CD4-positive, alpha-beta T cell treated with Interleukin-21 for 1 hour (primary cell): ENCODE data around the gene WDR20.

Experiments used
- DNase-seq: peaks from one replicate; pipeline ENCODE4 v3.0.0-alpha.2; 2020

WDR20 gene

GRCh38 chr14:102201776-102202175, 62.1 kb downstream of the WDR20 start:
- DNase-seq = no peak

DNA sequence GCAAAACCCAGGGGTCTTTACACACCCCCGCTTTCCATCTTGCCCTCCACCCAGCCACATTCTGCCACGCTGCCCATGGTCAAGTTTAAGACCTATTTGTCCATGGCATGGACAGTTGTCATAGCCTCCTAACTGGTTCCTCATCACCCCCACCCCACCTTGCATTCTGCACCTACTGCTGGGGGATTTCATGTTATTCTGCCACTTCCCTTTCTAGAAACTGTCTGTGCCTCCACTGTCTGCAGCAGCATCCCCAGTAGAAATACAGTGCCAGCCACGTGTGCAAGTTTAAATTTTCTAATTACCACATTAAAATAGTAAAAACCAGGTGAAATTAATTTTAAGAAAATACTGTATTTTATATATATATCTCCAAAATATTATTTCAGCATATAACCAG, 63.2 kb downstream of the WDR20 start:
- no peak for DNase-seq

DNA sequence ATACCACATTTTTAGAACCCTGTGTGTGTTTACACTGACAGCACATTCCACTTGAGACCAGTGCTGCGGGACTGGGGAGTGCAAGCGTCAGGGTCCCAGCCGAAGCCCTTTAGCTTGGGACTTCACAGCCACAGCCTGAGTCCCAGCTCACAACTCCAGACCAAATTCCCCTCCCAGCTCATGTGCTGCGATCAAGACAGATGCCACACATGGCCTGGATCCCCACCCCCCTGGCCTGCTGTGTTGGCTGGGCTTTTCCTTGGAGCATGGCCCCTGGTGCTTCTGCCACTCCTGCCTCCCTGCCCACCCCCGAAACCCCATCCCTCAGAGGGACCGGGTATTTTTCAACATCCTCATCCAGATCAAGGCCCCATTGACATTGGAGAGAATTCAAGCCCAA, 63.7 kb downstream of the WDR20 start:
- no peak for DNase-seq

DNA sequence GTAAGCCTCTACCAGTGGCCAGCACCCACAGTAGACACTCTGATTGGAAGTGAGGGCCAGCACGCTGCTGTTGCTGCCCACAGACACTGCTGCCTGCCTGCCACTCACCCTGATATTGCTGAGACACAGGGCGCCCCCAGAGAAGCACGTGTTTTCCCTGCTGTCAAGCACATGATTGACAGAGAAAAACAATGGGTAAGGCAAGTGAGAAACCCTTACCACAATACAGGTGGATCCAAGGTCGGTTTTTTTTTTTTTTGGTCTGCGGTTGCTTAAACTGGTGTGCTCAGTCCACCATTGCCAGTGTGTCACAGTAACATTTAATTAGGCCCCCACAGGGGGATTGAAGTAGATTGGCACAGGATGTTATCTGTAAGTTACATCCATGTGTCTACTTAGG, 65.9 kb downstream of the WDR20 start:
- DNase-seq = no peak

GRCh38 chr14:102206918-102207317, 67.2 kb downstream of the WDR20 start:
- DNase-seq = no peak

GRCh38 chr14:102207831-102208365, 68.2 kb downstream of the WDR20 start:
- DNase-seq = no peak

DNA sequence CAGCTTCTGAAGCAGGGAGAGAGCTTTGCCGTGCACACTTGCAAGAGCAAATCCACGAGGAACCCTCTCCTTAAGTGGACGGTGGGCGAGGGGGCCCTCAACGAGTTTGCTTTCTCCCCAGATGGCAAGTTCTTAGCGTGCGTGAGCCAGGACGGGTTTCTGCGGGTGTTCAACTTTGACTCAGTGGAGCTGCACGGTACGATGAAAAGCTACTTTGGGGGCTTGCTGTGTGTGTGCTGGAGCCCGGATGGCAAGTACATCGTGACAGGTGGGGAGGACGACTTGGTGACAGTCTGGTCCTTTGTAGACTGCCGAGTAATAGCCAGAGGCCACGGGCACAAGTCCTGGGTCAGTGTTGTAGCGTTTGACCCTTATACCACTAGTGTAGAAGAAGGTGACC, 69.0 kb downstream of the WDR20 start:
- no peak for DNase-seq

DNA sequence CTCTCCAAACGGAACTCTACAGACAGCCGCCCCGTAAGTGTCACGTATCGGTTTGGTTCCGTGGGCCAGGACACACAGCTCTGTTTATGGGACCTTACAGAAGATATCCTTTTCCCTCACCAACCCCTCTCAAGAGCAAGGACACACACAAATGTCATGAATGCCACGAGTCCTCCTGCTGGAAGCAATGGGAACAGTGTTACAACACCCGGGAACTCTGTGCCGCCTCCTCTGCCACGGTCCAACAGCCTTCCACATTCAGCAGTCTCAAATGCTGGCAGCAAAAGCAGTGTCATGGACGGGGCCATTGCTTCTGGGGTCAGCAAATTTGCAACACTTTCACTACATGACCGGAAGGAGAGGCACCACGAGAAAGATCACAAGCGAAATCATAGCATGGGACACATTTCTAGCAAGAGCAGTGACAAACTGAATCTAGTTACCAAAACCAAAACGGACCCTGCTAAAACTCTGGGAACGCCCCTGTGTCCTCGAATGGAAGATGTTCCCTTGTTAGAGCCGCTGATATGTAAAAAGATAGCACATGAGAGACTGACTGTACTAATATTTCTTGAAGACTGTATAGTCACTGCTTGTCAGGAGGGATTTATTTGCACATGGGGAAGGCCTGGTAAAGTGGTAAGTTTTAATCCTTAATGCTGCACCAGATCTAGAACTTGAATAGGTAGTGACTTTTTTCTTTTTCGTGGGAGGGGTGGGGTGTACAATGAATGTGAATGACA, 69.7 kb downstream of the WDR20 start:
- no peak for DNase-seq

GRCh38 chr14:102210421-102211042, 70.8 kb downstream of the WDR20 start:
- DNase-seq = no peak

DNA sequence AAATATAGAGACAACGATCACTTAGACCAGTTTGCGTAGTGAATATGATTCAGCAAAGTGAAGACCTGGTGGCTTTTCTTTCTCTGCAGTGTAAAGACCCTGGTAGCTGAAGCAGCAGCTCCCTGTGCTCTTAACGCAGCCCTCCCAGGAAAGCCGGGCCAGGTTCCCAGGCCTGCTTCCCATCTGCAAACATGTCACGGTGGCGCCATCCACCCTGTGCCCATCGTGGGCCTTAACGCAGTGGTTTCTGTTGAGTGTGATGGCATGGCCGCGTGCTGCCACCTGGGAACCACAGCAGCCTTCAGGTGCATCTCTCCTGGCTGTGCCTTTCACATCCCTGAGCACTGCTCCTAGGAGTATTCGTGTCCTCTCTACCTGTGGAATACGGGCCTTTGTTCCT, 71.5 kb downstream of the WDR20 start:
- DNase-seq = no peak

DNA sequence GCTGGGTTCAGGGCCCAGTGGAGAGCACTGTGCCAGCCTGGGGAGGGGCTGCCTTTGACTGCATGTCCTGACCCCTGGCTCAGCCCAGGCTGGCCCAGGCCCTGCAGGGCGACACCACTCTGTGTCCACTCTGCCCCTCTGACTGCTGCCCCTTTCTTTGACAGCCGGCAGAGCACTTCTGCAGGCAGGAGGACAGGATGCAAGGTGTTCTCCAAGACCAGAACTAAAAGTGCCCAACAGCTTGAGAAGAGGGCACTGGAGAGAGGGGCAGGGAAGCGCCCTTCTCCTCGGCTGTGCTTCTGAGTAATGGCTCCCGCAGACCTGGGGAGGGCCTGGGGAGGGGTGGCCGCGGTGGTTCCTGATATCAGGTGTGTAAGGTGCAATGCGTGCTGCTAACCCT, 72.7 kb downstream of the WDR20 start:
- DNase-seq = no peak

GRCh38 chr14:102212845-102213244, 73.1 kb downstream of the WDR20 start:
- no peak for DNase-seq

DNA sequence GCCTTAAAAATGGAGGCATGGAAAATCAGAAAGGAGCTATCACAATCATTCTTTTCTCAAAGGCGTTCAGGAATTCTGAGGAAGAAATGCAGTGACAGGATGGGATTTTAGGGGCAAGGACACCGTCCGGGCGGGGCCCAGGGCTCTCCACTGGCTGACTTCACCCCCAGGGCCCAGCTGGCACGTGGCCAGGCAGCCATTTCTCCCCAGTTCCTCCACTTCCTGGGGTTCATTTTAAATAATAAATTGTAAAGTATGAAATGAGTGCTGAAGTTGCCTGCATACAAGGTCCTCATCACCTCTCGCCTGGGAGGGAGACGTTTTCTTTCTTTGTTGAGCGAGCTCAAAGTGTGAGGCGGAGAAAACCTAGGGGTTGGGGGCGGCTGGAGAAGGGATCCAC, 73.8 kb downstream of the WDR20 start:
- no peak for DNase-seq

DNA sequence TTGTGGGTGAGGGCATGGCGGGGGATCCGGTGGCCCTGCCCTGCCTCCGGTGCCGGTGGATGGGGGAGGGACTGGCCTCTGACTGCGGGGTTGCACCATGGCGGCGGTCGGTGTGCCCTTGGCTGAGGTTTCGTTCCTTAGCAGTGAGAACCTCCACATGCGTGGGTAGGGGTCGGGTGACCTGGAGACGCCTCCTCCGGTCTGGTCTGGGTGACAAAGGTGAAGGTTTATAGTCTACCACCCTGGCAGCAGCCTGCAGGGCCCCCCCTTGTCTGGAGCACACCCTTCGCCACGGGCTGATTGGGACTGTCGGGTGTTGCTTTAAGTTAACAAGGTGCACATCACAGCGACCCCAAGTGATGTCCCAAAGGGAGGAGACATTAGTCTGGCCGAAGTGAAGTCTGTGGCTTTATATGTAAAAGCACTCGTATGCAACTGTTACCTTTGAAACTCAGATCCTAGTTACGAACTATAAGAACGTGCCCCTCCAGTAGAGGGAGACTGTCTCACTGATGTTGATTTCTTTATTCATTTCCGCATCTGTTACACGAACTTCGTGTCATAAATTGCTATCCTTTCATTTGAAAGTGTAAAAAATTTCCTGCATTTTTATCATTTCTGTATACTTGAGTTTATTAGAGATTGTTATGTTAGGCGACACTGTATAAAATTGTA, 74.4 kb downstream of the WDR20 start:
- DNase-seq = no peak

DNA sequence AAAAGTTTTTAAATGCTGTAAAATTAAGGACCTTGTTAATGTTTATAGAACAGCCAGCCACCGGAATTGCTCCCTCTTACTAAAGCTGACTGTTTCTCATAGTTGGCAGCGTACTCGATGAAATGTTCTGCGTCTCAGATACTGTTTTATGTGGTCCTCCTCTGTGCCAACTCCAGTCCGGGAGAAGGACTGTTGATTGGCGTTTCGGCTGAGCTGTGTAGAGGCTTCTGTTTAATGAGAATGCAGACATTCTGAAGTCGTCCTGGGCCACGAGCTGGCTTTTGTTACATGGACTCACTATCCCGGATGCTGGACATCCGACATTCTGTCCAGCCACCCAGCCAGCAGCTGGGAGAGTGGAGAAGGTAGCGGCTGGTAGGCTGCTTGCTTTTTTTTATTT, 75.4 kb downstream of the WDR20 start:
- no peak for DNase-seq

GRCh38 chr14:102215576-102216250, 76.0 kb downstream of the WDR20 start:
- DNase-seq = no peak

DNA sequence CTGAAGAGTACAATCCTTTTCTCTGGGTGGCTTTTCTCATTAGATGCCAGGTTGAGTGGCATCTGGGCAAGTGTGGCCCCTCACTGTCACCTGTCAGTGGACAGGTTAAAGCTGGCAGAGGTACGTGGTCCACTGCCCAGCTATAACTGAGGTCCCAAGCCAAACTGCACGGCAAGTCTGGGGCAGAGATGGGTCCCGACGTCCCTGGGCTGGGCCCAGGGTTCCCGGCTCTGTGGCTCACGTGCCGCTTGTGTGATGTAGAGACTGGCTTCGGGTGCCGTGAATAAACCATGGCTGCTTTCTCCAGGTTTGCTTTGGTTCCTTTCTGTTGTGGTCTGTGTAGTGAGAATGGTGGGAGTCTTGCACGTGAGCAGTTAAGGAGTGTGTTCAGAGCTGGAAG, 77.7 kb downstream of the WDR20 start:
- no peak for DNase-seq

- no peak for DNase-seq
Measured at GRCh38 chr14:102217987-102218421, 78.3 kb downstream of the WDR20 start.

DNA sequence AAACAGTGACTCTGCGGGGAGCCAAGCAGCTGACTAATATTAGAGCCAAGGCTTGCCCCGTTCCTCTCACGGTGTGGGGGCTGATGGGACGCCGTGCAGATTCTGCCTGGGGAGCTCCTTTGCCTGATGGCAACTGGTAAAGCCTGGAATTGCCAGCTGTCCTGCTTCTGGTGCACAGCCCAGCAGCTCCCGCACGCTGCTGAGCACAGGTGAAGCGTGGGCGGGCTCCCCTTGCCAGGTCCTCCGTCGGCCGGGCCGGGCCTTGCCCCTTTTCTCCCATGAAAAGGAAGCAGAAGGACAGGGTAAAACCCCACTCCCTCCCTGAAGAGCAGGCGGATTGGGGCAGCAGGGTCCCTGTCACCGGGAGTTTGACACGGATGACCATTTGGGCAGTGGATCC, 79.0 kb downstream of the WDR20 start:
- no peak for DNase-seq

GRCh38 chr14:102219316-102219715, 79.6 kb downstream of the WDR20 start:
- no peak for DNase-seq

- DNase-seq = no peak
Measured at GRCh38 chr14:102220031-102220430, 80.3 kb downstream of the WDR20 start.

GRCh38 chr14:102221026-102221425, 81.3 kb downstream of the WDR20 start:
- no peak for DNase-seq

GRCh38 chr14:102222009-102222575, 82.4 kb downstream of the WDR20 start:
- DNase-seq = no peak
